Measurements from ENCODE around the gene DERL2.

The DERL2 gene

DNA sequence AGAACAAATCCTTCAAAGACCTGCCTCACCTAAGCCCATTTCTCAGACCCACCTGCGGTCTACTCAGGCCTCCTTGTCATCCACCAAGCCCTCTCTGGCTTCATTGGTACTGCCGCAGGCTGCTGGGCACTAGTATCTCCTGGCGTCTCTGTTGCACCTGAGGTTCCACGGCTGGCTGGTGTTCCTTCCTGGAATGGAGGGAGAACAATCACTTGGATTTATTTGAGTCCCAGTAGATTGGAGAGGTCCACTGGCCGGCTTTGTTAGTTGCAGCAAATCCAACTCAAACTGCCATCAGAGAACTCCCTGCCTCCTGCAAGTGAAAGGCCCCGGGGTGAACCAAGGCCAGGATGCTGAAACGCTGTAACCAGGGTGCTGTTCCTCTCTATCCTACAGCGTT lies 15.7 kb upstream of the DERL2 start:
- DNase-seq (ENCODE audit: low read depth in 2 of 2): no peak

- peak; percentile 59 to 67 for DNase-seq (ENCODE audit: low read depth in 2 of 2)
These were observed 14.8 kb upstream of the DERL2 start for GRCh38 chr17:5500589-5501391.

- no peak for DNase-seq (ENCODE audit: low read depth in 2 of 2)
These were observed 14.2 kb upstream of the DERL2 start for GRCh38 chr17:5500247-5500588.

DNA sequence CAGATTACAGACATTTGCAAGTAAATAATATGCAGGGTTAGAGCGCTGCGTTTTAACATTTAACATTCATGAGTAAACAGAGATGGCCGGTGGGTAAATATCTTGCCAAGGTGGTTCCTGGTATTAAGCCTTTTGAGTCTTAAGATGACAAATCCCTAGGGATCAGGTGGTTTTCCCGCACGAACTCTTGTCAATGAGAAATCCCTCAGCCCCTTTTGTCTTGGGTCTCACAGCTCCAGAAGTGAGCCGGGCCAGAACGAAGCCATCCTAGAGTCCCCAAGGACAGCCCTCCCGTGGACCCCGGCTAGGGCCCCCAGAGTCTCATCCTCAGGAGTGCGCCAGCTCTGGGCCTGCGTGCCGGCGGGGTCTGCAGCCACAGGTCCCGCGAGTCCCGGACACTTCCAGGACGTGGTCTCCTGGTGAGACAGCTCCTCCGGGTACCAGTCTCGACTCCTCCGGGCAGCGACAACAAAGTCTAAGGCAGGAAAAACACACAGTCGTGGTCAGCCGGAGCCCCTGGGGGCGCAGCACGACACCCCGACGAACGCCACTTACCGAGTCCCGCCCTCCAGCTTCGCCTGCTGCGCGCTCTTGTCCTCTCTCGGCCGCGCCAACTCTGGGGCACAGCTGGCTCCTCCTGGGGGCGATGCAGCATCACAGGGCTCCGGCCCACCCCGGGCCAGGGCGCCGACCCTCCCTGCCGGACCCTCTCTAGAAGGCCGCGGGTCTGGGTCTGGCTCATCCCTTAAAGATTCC lies 13.7 kb upstream of the DERL2 start:
- no peak for DNase-seq (ENCODE audit: low read depth in 2 of 2)

DNA sequence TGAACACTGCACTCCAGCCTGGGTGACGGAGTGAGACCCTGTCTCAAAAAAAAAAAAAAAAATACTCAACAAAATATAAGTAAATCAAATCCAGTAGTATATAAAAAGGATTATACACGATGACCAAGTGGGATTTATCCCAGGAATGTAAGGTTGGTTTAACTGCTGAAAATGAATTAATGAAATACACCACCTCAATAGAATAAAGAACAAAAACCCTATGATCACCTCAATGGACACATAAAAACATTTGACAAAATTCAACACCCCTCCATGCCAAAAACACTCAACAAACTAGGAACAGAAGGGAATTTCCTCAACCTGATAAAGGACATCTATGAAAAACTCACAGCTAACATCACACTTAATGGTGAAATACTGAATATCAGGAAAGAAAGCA lies 7.0 kb upstream of the DERL2 start:
- no peak for DNase-seq (ENCODE audit: low read depth in 2 of 2)

DNA sequence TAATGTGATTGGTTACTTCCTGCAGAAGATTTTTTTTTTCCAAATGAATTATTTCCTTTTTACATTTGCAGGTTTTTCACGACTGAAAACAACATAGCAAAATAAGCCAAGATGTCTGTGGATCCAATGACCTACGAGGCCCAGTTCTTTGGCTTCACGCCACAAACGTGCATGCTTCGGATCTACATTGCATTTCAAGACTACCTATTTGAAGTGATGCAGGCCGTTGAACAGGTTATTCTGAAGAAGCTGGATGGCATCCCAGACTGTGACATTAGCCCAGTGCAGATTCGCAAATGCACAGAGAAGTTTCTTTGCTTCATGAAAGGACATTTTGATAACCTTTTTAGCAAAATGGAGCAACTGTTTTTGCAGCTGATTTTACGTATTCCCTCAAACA lies 2.8 kb upstream of the DERL2 start:
- no peak for DNase-seq (ENCODE audit: low read depth in 2 of 2)

GRCh38 chr17:5486206-5487124 lies 487 bp upstream of the DERL2 start, which contains the start of gene MIS12:
Gene MIS12, plus strand, starts transcription at chr17:5486566. Its CDS starts 2,297 bp downstream, at chr17:5488863.
- peak; percentile 97 to 98 for DNase-seq (ENCODE audit: low read depth in 2 of 2)

GRCh38 chr17:5481451-5481850 lies 4.5 kb downstream of the DERL2 start:
- no peak for DNase-seq (ENCODE audit: low read depth in 2 of 2)

DNA sequence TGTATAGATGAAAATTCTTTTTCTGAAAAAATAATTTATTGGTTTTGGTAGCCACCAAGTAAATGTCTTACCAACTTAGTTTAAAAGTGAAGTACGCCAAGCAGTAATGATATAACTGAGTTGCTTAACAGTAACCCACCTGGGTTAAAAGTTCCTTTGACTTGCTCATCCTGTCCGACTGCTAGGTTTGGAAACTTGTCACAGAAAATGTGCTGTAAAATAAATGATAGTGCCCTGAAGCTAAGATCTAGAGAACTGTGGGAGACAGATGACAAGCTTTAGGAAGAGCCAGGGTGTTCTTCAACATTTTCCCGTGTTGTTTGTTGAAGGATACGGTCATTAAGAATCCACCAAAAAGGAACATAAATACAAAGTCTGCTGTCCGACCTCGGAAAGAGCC lies 5.0 kb downstream of the DERL2 start:
- no peak for DNase-seq (ENCODE audit: low read depth in 2 of 2)

DNA sequence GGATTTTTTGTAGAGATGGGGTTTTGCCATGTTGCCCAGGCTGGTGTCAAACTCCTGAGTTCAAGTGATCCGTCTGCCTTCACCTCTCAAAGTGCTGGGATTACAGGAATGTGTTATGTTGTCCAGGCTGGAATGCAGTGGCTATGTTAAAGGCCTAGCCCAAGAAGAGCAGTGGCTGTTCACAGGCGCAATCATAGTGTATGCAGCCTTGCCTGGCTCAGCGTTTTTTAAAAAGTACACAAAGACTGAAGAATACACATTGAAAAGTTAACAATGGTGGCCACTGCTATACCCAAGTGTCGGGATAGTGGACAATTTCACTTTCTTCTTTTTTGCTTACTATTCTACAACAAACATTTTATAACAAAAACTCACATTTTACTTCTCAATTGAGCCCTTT lies 7.0 kb downstream of the DERL2 start:
- DNase-seq (ENCODE audit: low read depth in 2 of 2): no peak

DNA sequence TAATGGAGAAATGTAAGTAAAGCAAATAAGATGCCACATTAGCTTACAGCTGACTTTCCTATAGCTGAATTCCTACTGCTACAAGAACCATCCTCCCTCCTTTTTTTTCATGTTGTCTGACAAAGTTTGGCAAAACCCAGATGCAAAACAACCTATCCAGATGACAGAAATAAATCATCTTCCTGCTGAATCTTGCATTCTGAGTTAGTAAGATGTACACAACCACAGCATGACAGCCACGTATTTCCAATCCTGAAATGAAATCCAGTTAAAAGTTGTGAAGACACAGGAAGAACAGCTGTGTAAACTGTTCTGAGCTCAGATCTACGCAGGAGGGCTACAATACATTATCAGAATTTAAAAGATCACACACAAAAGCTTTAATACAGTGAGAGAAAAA lies 12.1 kb downstream of the DERL2 start:
- no peak for DNase-seq (ENCODE audit: low read depth in 2 of 2)

DNA sequence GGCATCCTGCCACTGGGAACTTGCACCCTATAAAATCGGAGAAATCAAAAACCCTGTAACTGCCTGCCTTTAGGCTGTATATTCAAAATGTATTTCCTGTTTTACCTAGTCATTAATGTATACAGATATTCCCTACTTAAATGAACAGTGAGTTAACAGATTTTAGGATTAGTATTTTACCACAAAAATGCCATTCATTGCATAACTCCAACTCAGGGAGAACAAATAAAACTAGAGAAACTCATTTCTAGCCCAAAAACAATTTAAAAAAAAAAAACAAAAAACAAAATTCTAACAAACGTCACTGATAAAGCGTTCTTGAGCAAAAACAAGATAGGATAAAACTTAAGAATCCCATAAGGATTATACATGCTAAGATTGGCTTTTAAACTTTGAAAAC lies 13.5 kb downstream of the DERL2 start:
- no peak for DNase-seq (ENCODE audit: low read depth in 2 of 2)

- peak in 1 of 2 donors; percentile 13 for DNase-seq (ENCODE audit: low read depth in 2 of 2)
These were observed 17.9 kb downstream of the DERL2 start for GRCh38 chr17:5468075-5468473.

GRCh38 chr17:5467416-5467815 lies 18.6 kb downstream of the DERL2 start:
- no peak for DNase-seq (ENCODE audit: low read depth in 2 of 2)

GRCh38 chr17:5466295-5466694 lies 19.7 kb downstream of the DERL2 start:
- no peak for DNase-seq (ENCODE audit: low read depth in 2 of 2)

DNA sequence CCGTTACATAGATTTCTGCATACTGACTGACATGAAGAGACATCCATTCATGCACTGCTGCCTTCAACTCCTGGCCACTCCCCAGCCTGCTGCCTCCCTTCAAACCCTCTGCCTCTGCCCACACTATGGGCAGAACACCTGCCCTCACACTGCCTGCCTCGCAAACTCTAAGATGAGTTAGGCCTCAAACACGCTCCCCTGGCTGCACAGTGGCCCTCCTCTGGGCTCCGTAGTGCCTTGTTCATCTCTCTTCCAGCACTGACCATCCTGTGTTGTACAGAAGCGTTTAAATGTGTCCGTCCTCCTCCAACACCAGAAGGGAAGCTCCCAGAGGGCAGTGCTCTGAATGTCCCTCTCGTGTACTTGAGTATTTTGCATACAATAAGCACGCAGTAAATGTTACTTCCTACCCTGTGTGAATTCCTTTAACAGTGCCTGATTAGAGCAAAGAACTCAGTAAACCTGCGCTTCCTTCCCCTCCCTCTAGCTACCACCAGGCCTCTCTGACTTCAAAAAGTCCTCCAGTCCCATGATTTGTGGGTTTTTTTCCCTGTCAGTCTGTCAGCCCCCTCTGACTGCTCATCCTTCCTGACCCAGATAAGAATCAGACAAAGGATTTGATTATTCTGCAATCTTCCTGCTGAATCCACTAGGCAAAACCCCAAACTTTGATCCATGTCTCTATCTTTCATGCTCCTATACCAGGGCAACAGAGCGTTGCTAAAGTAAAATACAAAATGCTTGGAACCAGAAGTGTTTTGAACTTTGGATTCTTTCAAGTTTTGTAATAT lies 21.1 kb downstream of the DERL2 start:
- no peak for DNase-seq (ENCODE audit: low read depth in 2 of 2)

DNA sequence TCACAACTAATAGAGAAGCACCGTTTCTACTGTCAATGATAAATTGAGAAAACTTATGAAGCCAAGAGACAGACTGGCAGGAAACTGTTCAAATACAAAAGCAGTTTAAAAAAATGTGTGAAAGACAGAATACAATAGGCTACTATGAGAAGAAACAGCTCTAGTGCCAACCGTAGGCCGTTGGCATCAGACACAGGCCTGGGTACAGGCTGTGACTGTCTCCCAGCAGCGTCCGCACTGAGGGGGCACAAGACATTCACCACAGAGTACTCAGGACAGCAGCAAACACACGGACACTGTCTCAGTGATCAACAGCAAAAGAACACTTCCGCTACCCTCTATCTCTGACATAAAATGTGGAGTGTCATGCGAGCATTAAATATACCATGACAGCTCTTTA lies 39.2 kb downstream of the DERL2 start:
- no peak for DNase-seq (ENCODE audit: low read depth in 2 of 2)

- DNase-seq (ENCODE audit: low read depth in 2 of 2): no peak
These were observed 41.8 kb downstream of the DERL2 start for GRCh38 chr17:5444209-5444608.

- no peak for DNase-seq (ENCODE audit: low read depth in 2 of 2)
These were observed 42.2 kb downstream of the DERL2 start for GRCh38 chr17:5443728-5444127.

DNA sequence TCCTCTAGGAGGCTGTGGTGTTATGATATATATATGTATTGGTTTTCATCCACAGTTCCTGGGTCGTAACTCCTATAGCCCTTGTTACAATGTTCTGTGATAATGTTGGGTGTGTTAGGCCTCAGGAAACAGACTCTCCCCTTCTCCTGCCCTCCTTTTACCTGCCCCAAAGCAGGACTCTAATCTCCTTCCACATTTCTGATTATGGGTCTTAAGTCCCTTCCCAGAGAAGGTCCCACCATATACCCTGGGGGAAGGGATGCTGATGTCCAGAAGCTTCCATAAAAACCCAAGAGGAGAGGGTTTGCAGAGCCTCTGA lies 46.6 kb downstream of the DERL2 start:
- no peak for DNase-seq (ENCODE audit: low read depth in 2 of 2)

- peak; percentile 85 to 89 for DNase-seq (ENCODE audit: low read depth in 2 of 2)
These were observed 47.1 kb downstream of the DERL2 start, which contains the start of gene C1QBP for GRCh38 chr17:5438716-5439445. Gene C1QBP, minus strand, starts transcription at chr17:5439155. Its CDS starts 82 bp downstream, at chr17:5439073.

All from stimulated activated CD4-positive, alpha-beta T cell treated with anti-CD3 and anti-CD28 coated beads, Interleukin-15, amount 100 ng/mL, for 48 hours (primary cell).